Activated CD4-positive, alpha-beta T cell treated with anti-CD3 and anti-CD28 coated beads, Interleukin-2, amount 50 U/mL, for 24 hours (primary cell): Measurements from ENCODE around the gene CIZ1.
A peak's percentile ranks its signal among the peaks of the same experiment; 100 is the strongest.
"Not testable (repeated sequence)": the region's sequence is repeated elsewhere in the genome, so short reads cannot be mapped to it uniquely, and the experiment has no call there.

Source experiments
- DNase-seq, 2 donors: peaks; one replicate each; pipeline ENCODE4 v3.0.0-alpha.2; 2020; ENCODE audit warnings: low read depth in 1 of 2, low spot score in 1 of 2

Gene CIZ1

GRCh38 chr9:128148509-128149000, 42.8 kb downstream of the CIZ1 start:
- no peak for DNase-seq

DNA sequence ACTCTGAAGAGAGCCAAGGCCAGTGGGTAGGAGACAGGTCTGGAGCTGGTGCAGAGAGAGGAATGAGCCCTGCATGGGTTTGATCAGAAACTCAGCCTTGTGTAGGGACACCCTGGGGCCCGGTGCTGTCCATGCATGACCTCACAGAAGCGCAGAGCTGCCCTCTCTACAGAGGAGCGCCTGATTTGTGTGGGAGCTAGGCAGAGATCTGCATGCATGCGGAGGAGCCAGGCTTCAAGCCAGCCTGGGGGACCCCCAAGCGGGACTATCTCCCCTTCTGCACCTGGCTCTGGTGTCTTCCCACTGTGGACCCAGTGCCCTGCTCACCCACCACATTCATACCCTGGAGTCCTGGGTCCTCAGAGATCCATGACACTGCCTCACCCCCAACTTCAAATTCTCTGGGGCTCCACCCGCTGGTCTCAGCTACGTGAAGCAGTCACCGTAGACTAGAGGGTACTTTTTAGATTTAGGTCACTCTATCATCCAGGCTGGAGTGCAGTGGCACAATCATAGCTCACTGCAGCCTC, 44.7 kb downstream of the CIZ1 start:
- no peak for DNase-seq

- no peak for DNase-seq
Observed at GRCh38 chr9:128145951-128146351, 45.4 kb downstream of the CIZ1 start.

GRCh38 chr9:128145536-128145935, 45.8 kb downstream of the CIZ1 start:
- no peak for DNase-seq

- DNase-seq = no peak
Observed at GRCh38 chr9:128144239-128145181, 46.9 kb downstream of the CIZ1 start.

- DNase-seq = no peak
Observed at GRCh38 chr9:128143525-128144238, 47.7 kb downstream of the CIZ1 start.

DNA sequence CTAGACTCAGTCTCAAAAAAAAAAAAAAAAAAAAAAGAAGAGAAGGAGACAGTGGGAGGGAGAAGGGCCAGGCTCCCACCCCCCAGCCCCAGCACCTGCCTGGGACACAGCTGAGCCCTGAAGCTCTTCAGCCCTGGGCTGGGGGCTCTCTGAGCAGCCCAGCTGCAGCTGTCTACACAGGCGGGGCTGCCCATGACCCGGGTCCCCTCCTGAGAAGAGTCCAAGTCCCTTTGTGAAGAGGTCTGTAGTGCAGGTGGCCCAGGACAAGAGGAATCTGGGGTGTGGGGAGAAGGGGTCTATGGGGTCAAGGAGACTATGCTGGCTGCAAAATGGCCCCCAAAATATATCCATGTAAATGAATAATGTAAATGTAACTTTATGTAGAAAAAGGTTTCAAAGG, 48.8 kb downstream of the CIZ1 start:
- DNase-seq = no peak

- DNase-seq = no peak
Observed at GRCh38 chr9:128142061-128142460, 49.3 kb downstream of the CIZ1 start.

- DNase-seq = no peak
Observed at GRCh38 chr9:128141604-128142003, 49.8 kb downstream of the CIZ1 start.

GRCh38 chr9:128139621-128140020, 51.8 kb downstream of the CIZ1 start:
- DNase-seq = no peak

- no peak for DNase-seq
Observed at GRCh38 chr9:128138001-128138400, 53.4 kb downstream of the CIZ1 start.

GRCh38 chr9:128136816-128137793, 54.3 kb downstream of the CIZ1 start:
- DNase-seq = no peak

GRCh38 chr9:128135561-128135960, 55.8 kb downstream of the CIZ1 start:
- not testable (repeated sequence) for DNase-seq

GRCh38 chr9:128132139-128132538, 59.2 kb downstream of the CIZ1 start:
- not testable (repeated sequence) for DNase-seq

GRCh38 chr9:128131346-128131745, 60.0 kb downstream of the CIZ1 start:
- DNase-seq = not testable (repeated sequence)

- not testable (repeated sequence) for DNase-seq
Observed at GRCh38 chr9:128130651-128131050, 60.7 kb downstream of the CIZ1 start.

DNA sequence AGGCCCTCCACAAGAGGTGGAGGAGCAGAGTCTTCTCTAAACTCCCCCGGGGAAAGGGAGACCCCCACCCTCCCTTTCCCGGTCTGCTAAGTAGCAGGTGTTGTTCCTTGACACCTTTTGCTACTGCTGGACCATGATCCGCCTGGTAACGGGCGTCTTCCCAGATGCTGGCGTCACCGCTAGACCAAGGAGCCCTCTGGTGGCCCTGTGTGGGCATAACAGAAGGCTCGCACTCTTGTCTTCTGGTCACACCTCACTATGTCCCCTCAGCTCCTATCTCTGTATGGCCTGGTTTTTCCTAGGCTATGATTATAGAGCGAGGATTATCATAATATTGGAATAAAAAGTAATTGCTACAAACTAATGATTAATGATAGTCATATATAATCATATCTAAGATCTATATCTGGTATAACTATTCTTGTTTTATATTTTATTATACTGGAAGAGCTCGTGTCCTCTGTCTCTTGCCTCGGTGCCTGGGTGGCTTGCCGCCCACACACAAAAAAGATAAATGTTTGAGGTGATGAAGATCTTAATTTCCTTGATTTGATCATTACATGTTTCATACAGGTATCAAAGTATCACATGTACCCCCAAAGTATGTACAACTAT, 61.3 kb downstream of the CIZ1 start:
- peak in 1 of 2 donors; percentile 28 for DNase-seq

DNA sequence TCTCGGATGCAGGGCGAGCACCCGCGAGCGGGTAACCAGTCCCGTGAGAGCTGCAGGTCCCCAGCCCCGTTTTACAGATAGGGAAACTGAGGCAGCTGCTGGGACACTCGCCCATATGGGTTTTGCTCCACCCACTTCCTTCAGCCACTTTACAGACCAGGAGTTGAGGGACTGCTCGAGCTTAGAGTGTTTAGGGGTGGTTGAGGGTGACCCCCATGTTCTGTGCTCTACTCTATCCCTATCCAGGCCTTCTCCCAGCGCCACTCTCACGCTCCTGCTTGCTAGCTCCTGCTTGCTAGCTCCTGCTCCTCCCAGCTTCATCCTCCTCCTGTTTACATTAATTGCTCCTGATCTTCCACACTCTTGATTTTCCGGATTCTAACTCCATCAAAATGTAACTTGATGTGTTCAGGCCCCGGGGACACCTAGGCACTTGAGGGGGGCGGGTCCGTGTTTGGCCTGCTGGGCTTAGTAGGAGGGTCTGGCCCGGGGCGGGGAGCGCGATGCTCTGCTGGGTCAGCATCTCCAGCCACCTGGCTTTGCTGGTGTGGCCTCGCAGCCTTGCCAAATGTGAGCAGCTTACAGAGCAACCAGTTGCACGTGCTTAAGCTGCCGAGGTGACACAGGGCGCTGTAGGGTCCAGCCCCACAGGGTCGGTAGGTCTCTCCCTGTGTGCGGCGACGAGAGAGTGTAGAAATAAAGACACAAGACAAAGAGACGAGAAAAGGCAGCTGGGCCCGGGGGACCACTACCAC, 62.4 kb downstream of the CIZ1 start:
- no peak for DNase-seq
